ENCODE results near the gene AGER. TPM values are rescaled to one million over a fixed set of nuclear protein-coding genes. Genes with fewer than 3 reads are reported as not detected.
A peak's percentile ranks its signal among the peaks of the same experiment; 100 is the strongest.

AGER gene
- total RNA-seq, 1 donor from 2014 or later: 9.9 TPM

DNA sequence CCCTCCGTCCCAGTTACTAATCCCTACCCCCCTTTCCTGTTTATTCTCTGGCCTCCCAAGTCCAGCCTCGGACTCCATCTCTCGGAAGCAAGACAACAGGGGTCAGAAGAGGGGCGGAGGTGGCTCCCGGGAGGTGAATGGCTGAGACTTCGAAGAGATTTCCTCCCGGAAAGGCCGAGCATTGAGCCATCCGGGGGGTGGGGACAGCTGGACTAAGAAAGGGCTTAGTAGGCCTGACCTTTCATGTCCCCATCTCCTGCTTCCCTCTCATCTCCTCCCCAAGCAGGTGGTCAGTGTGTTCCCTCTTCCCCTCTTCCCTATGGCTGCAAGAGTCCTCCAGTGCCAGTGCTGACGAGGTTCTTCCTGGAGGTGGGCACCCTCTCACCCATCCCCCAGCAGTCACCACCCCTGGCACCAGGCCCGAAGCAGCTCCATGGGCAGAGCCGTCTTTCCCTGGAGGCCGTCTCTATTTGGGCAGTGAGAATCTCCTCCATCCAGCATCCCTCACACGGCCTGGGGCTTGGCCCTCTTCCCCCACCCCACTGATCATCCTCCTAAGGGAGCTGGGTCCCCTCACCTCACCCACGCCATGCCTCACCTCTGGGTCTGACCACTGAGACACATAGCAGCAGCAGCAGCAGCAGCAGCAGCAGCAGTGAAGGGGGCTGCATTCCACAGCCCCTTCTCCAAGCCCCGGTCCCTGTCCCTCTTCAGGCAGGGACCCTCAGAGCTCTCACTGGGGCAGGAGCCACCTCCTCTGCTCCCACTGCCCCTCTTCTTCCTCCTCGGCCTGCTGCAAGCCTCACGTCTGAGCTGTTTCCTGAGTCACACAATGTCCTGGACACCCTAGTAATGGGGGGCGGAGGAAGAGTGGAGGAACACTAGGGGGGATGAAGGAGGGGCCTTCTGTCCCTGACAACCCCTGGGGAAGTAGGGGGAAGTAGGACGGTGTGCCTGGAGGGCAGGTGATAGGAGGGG lies 39.5 kb upstream of the AGER start, which contains the start of gene NOTCH4:
Gene NOTCH4 (minus strand): TSS at position 810 of the 978 bp plus-strand sequence. CDS start 139 bp downstream, at position 671.
- Mint-ChIP-seq H3K27ac (ENCODE audit: unreplicated experiment) (peak within 1 kb of the TSS; percentile 41), H3K4me3 (ENCODE audit: unreplicated experiment) (no peak within 1 kb of the TSS), H3K27me3 (ENCODE audit: low read depth, unreplicated experiment) (peaks cover 26% of the 10 kb centered on the region), H3K36me3 (ENCODE audit: low read depth, unreplicated experiment) (peaks cover 1% of the 10 kb centered on the region), H3K4me1 (ENCODE audit: low read depth, unreplicated experiment) (peaks cover 1% of the 10 kb centered on the region), H3K9me3 (ENCODE audit: unreplicated experiment) (peaks cover 2% of the 10 kb centered on the region)
- Histone ChIP-seq H4K20me1 (ENCODE audit: insufficient read depth, low read length) (no peaks in the 10 kb centered on the region), H3K4me3 (ENCODE audit: insufficient read depth, low read depth, low read length) (no peak within 1 kb of the TSS), H3K36me3 (ENCODE audit: insufficient read depth, low read length) (no peaks in the 10 kb centered on the region), H3K27ac (ENCODE audit: low read depth, low read length) (no peak within 1 kb of the TSS), H3K4me2 (ENCODE audit: low read length) (no peak within 1 kb of the TSS), H2AFZ (ENCODE audit: low read depth, low read length) (no peak within 1 kb of the TSS), H3K79me2 (ENCODE audit: insufficient read depth, low read length) (no peaks in the 10 kb centered on the region), H3K27me3 (ENCODE audit: insufficient read depth, low read length) (no peaks in the 10 kb centered on the region), H3K9ac (ENCODE audit: low read length) (no peak within 1 kb of the TSS), H3K9me3 (ENCODE audit: insufficient read depth, low read depth, low read length) (no peaks in the 10 kb centered on the region), H3K4me1 (ENCODE audit: insufficient read depth, low read length) (no peaks in the 10 kb centered on the region)
- no peak for FAIRE-seq
- DNase-seq (ENCODE audit: low read depth): no peak
- TF ChIP-seq EZH2 (IDR thresholded peaks at IDR 0.05; ENCODE audit: insufficient read depth, low read length): no peak
- TF ChIP-seq, protein P1, sequence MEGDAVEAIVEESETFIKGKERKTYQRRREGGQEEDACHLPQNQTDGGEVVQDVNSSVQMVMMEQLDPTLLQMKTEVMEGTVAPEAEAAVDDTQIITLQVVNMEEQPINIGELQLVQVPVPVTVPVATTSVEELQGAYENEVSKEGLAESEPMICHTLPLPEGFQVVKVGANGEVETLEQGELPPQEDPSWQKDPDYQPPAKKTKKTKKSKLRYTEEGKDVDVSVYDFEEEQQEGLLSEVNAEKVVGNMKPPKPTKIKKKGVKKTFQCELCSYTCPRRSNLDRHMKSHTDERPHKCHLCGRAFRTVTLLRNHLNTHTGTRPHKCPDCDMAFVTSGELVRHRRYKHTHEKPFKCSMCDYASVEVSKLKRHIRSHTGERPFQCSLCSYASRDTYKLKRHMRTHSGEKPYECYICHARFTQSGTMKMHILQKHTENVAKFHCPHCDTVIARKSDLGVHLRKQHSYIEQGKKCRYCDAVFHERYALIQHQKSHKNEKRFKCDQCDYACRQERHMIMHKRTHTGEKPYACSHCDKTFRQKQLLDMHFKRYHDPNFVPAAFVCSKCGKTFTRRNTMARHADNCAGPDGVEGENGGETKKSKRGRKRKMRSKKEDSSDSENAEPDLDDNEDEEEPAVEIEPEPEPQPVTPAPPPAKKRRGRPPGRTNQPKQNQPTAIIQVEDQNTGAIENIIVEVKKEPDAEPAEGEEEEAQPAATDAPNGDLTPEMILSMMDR (IDR thresholded peaks at IDR 0.05; ENCODE audit: insufficient read depth, low read depth, low read length): no peak

DNA sequence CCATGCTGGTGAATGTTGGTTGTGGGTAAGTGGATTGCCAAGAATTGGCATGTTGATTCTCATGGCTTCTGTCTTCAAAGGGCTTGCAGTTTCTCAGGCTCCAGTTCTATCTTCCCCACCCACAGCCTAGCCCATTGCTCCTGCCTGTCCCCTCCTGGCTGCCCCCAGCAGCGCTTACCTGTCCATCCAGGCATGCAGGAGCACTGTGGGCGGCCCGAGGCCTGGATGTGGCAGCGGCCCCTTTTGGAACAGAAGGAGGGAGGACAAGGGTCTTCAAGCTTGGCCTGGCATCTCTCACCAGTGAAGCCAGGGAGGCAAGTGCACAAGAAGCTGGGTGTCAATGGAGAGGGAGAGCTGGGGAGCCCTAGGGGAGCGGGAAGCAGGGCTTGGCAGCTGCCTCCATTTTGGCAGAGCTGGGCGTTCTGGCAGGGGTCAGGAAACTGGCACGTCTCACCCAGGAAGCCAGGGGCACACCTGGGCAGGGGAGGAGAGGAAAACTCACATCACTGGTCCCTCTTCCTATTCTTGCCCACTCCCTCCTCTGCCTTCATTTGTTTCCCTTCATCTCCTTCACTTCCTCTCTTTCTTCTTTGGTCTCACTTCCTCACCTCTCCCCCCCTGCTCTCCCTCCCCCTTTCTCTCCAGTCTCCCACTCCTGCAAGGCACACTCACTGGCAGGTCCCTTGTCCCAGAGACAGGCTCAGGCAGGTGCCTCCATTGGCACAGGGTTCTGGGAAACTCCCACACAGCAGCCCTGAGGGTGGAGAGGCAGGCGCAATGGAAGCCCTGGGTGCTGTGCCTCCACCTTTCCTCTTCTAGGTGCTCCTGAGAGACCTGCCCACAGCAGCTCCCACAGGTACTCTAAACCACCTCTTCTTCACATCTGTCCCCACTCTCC lies 38.5 kb upstream of the AGER start:
- no peaks in the 10 kb centered on the region for H3K27me3 ChIP-seq (ENCODE audit: insufficient read depth, low read length)
- H3K36me3 Mint-ChIP-seq (ENCODE audit: low read depth, unreplicated experiment): peaks cover 1% of the 10 kb centered on the region
- H3K27ac ChIP-seq (ENCODE audit: low read depth, low read length): no peak overlapping the region
- no peaks in the 10 kb centered on the region for H4K20me1 ChIP-seq (ENCODE audit: insufficient read depth, low read length)
- peaks cover 2% of the 10 kb centered on the region for H3K9me3 Mint-ChIP-seq (ENCODE audit: unreplicated experiment)
- H3K27ac Mint-ChIP-seq (ENCODE audit: unreplicated experiment): no peak overlapping the region
- peaks cover 1% of the 10 kb centered on the region for H3K4me1 Mint-ChIP-seq (ENCODE audit: low read depth, unreplicated experiment)
- DNase-seq (ENCODE audit: low read depth) (no peak), FAIRE-seq (no peak)
- no peak overlapping the region for H2AFZ ChIP-seq (ENCODE audit: low read depth, low read length)
- H3K4me3 ChIP-seq (ENCODE audit: insufficient read depth, low read depth, low read length): no peak overlapping the region
- no peak overlapping the region for H3K4me2 ChIP-seq (ENCODE audit: low read length)
- H3K27me3 Mint-ChIP-seq (ENCODE audit: low read depth, unreplicated experiment): peaks cover 29% of the 10 kb centered on the region
- H3K4me1 ChIP-seq (ENCODE audit: insufficient read depth, low read length): no peaks in the 10 kb centered on the region
- no peaks in the 10 kb centered on the region for H3K79me2 ChIP-seq (ENCODE audit: insufficient read depth, low read length)
- H3K9me3 ChIP-seq (ENCODE audit: insufficient read depth, low read depth, low read length): no peaks in the 10 kb centered on the region
- H3K36me3 ChIP-seq (ENCODE audit: insufficient read depth, low read length): no peaks in the 10 kb centered on the region
- no peak overlapping the region for H3K4me3 Mint-ChIP-seq (ENCODE audit: unreplicated experiment)
- no peak for TF ChIP-seq EZH2 (IDR thresholded peaks at IDR 0.05; ENCODE audit: insufficient read depth, low read length)
- TF ChIP-seq, protein P1 (IDR thresholded peaks at IDR 0.05; ENCODE audit: insufficient read depth, low read depth, low read length): no peak
- H3K9ac ChIP-seq (ENCODE audit: low read length): no peak overlapping the region

All from astrocyte (in vitro differentiated cells and primary cell).